GM21515 (cell line): ENCODE measurements around the gene IPMK.
"Not testable (repeated sequence)": the region's sequence is repeated elsewhere in the genome, so short reads cannot be mapped to it uniquely, and the experiment has no call there.

ENCODE experiments used
- ATAC-seq: cut with Tn5 transposase; IDR thresholded peaks from one replicate; pipeline ENCODE4 v1.9.1; 2021; ENCODE audit not compliant: unreplicated experiment

The IPMK gene

GRCh38 chr10:58229856-58230255, 37.8 kb downstream of the IPMK start:
- ATAC-seq: not testable (repeated sequence)

GRCh38 chr10:58225654-58226053, 42.0 kb downstream of the IPMK start:
- no peak for ATAC-seq

GRCh38 chr10:58220769-58221451, 46.8 kb downstream of the IPMK start:
- ATAC-seq: no peak

- ATAC-seq: no peak
Measured at GRCh38 chr10:58219875-58220274, 47.8 kb downstream of the IPMK start.

- no peak for ATAC-seq
Measured at GRCh38 chr10:58217612-58218011, 50.1 kb downstream of the IPMK start.

GRCh38 chr10:58212622-58213021, 55.1 kb downstream of the IPMK start:
- no peak for ATAC-seq

- no peak for ATAC-seq
Measured at GRCh38 chr10:58210160-58210559, 57.5 kb downstream of the IPMK start.

GRCh38 chr10:58209669-58210068, 58.0 kb downstream of the IPMK start:
- ATAC-seq: no peak

GRCh38 chr10:58206251-58206650, 61.4 kb downstream of the IPMK start:
- ATAC-seq: no peak

GRCh38 chr10:58201704-58202103, 66.0 kb downstream of the IPMK start:
- ATAC-seq: peak; percentile 58

GRCh38 chr10:58189269-58189668, 78.4 kb downstream of the IPMK start:
- ATAC-seq: no peak

- ATAC-seq: no peak
Measured at GRCh38 chr10:58184120-58184670, 83.5 kb downstream of the IPMK start.

- no peak for ATAC-seq
Measured at GRCh38 chr10:58180666-58181065, 87.0 kb downstream of the IPMK start.

GRCh38 chr10:58179238-58179637, 88.5 kb downstream of the IPMK start:
- ATAC-seq: no peak

- no peak for ATAC-seq
Measured at GRCh38 chr10:58178811-58179210, 88.9 kb downstream of the IPMK start.

GRCh38 chr10:58177362-58177947, 90.2 kb downstream of the IPMK start:
- ATAC-seq: no peak

GRCh38 chr10:58175990-58176900, 91.4 kb downstream of the IPMK start:
- no peak for ATAC-seq

- no peak for ATAC-seq
Measured at GRCh38 chr10:58174831-58175230, 92.9 kb downstream of the IPMK start.

- ATAC-seq: no peak
Measured at GRCh38 chr10:58173391-58173790, 94.3 kb downstream of the IPMK start.

- no peak for ATAC-seq
Measured at GRCh38 chr10:58171146-58171545, 96.5 kb downstream of the IPMK start.

- ATAC-seq: no peak
Measured at GRCh38 chr10:58164517-58164916, 103.2 kb downstream of the IPMK start.

GRCh38 chr10:58158806-58159205, 108.9 kb downstream of the IPMK start:
- no peak for ATAC-seq
